Measurements from ENCODE around the gene KCNIP4. TPM values are rescaled to one million over a fixed set of nuclear protein-coding genes. Genes with fewer than 3 reads are reported as not detected.

Gene KCNIP4
- total RNA-seq, 1 donor from 2014 or later: not detected

GRCh38 chr4:21248331-21248730 lies 700.2 kb downstream of the KCNIP4 start:
- no peaks in the 10 kb centered on the region for H3K36me3 Mint-ChIP-seq (ENCODE audit: low read depth)
- no peak overlapping the region for H3K4me3 Mint-ChIP-seq (ENCODE audit: unreplicated experiment)
- TF ChIP-seq CTCF (IDR thresholded peaks at IDR 0.05): no peak
- no peaks in the 10 kb centered on the region for H3K4me1 Mint-ChIP-seq (ENCODE audit: low read depth)
- no peak for DNase-seq (ENCODE audit: low spot score)
- H3K27ac Mint-ChIP-seq (ENCODE audit: unreplicated experiment): no peak overlapping the region
- H3K9me3 Mint-ChIP-seq (ENCODE audit: low read depth): no peaks in the 10 kb centered on the region
- H3K27me3 Mint-ChIP-seq (ENCODE audit: low read depth): no peaks in the 10 kb centered on the region

- Mint-ChIP-seq H3K4me1 (ENCODE audit: low read depth) (no peaks in the 10 kb centered on the region), H3K4me3 (ENCODE audit: unreplicated experiment) (no peak overlapping the region), H3K9me3 (ENCODE audit: low read depth) (peaks cover 12% of the 10 kb centered on the region), H3K27ac (ENCODE audit: unreplicated experiment) (no peak overlapping the region), H3K27me3 (ENCODE audit: low read depth) (no peaks in the 10 kb centered on the region), H3K36me3 (ENCODE audit: low read depth) (no peaks in the 10 kb centered on the region)
- no peak for DNase-seq (ENCODE audit: low spot score)
- TF ChIP-seq CTCF (IDR thresholded peaks at IDR 0.05): no peak
These were observed 706.4 kb downstream of the KCNIP4 start for GRCh38 chr4:21242163-21242562.

- no peaks in the 10 kb centered on the region for H3K4me1 Mint-ChIP-seq (ENCODE audit: low read depth)
- TF ChIP-seq CTCF (IDR thresholded peaks at IDR 0.05): no peak
These were observed 721.7 kb downstream of the KCNIP4 start for GRCh38 chr4:21226637-21227538.

GRCh38 chr4:21211846-21212245 lies 736.7 kb downstream of the KCNIP4 start:
- Mint-ChIP-seq H3K4me3 (ENCODE audit: unreplicated experiment) (no peak overlapping the region), H3K27ac (ENCODE audit: unreplicated experiment) (no peak overlapping the region), H3K9me3 (ENCODE audit: low read depth) (peaks cover 2% of the 10 kb centered on the region), H3K4me1 (ENCODE audit: low read depth) (no peaks in the 10 kb centered on the region), H3K36me3 (ENCODE audit: low read depth) (no peaks in the 10 kb centered on the region), H3K27me3 (ENCODE audit: low read depth) (no peaks in the 10 kb centered on the region)
- no peak for TF ChIP-seq CTCF (IDR thresholded peaks at IDR 0.05)
- DNase-seq (ENCODE audit: low spot score): no peak

More at GRCh38 chr4:21226637-21227538, 721.7 kb downstream of the KCNIP4 start:
- no peak overlapping the region for H3K4me3 Mint-ChIP-seq (ENCODE audit: unreplicated experiment)
- no peaks in the 10 kb centered on the region for H3K27me3 Mint-ChIP-seq (ENCODE audit: low read depth)
- no peak for DNase-seq (ENCODE audit: low spot score)
- no peak overlapping the region for H3K27ac Mint-ChIP-seq (ENCODE audit: unreplicated experiment)
- peaks cover 9% of the 10 kb centered on the region for H3K9me3 Mint-ChIP-seq (ENCODE audit: low read depth)
- no peaks in the 10 kb centered on the region for H3K36me3 Mint-ChIP-seq (ENCODE audit: low read depth)

- TF ChIP-seq CTCF (IDR thresholded peaks at IDR 0.05): no peak
- no peak overlapping the region for H3K27ac Mint-ChIP-seq (ENCODE audit: unreplicated experiment)
- no peak overlapping the region for H3K4me3 Mint-ChIP-seq (ENCODE audit: unreplicated experiment)
- H3K27me3 Mint-ChIP-seq (ENCODE audit: low read depth): no peaks in the 10 kb centered on the region
- H3K9me3 Mint-ChIP-seq (ENCODE audit: low read depth): peaks cover 2% of the 10 kb centered on the region
- no peak for DNase-seq (ENCODE audit: low spot score)
- H3K4me1 Mint-ChIP-seq (ENCODE audit: low read depth): no peaks in the 10 kb centered on the region
- H3K36me3 Mint-ChIP-seq (ENCODE audit: low read depth): no peaks in the 10 kb centered on the region
These were observed 738.7 kb downstream of the KCNIP4 start for GRCh38 chr4:21209860-21210259.
